MCF 10A (cell line): ENCODE results near the gene ZNF540. TPM values are rescaled to one million over a fixed set of nuclear protein-coding genes. Genes with fewer than 3 reads are reported as not detected.

Source experiments
- BruUV-seq: library from RNA; stranded (reverse); fragments of 400-500 nt; replicated peaks from 2 replicates; lab custom pipeline; 2021; lab: Mats Ljungman, UMichigan
- CTCF ChIA-PET: fragments of 300-600 bp; sonication (Branson Sonifier 250); formaldehyde crosslinking; extraction: SDS; loops from one replicate; lab custom pipeline; 2021; ENCODE audit warnings: antibody characterized with exemption, inconsistent platforms; lab: Yijun Ruan, JAX
- POLR2A ChIA-PET: fragments of 300-600, 350-650 bp; sonication (Branson Sonifier 250); formaldehyde crosslinking; extraction: SDS; loops from one replicate; lab custom pipeline; 2020; ENCODE audit warnings: antibody characterized with exemption, inconsistent platforms; lab: Yijun Ruan, JAX
- DNase-seq: peaks from one replicate; pipeline ENCODE4 v3.0.0-alpha.2; 2018; ENCODE audit not compliant: unreplicated experiment
- H3K27ac Mint-ChIP-seq: one replicate; pipeline ENCODE4 v1.8.0; 2022; ENCODE audit warnings: mild to moderate bottlenecking, low read depth, mixed read lengths; ENCODE audit not compliant: unreplicated experiment
- H3K27me3 Mint-ChIP-seq: one replicate; pipeline ENCODE4 v1.8.0; 2022; ENCODE audit warnings: mixed read lengths; ENCODE audit not compliant: insufficient read depth, unreplicated experiment
- H3K36me3 Mint-ChIP-seq: one replicate; pipeline ENCODE4 v1.8.0; 2022; ENCODE audit warnings: mild to moderate bottlenecking, moderate library complexity, mixed read lengths; ENCODE audit not compliant: insufficient read depth, unreplicated experiment
- H3K4me1 Mint-ChIP-seq: one replicate; pipeline ENCODE4 v1.8.0; 2022; ENCODE audit warnings: mixed read lengths; ENCODE audit not compliant: insufficient read depth, unreplicated experiment
- H3K4me3 Mint-ChIP-seq: one replicate; pipeline ENCODE4 v1.8.0; 2022; ENCODE audit warnings: mild to moderate bottlenecking, moderate library complexity, mixed read lengths; ENCODE audit not compliant: unreplicated experiment
- H3K9me3 Mint-ChIP-seq: one replicate; pipeline ENCODE4 v1.8.0; 2022; ENCODE audit warnings: mixed read lengths; ENCODE audit not compliant: unreplicated experiment
- CTCF ChIP-seq: fragments of 200-600 bp; IDR thresholded peaks from one replicate; pipeline ENCODE4 v1.8.0; 2022; ENCODE audit warnings: antibody characterized with exemption, mild to moderate bottlenecking; ENCODE audit not compliant: unreplicated experiment
- intact Hi-C: fragments of 100-400 bp; cut with micrococcal nuclease; formaldehyde crosslinking; loops from 2 replicates; pipeline ENCODE4 v1.14.1; 2022
- total RNA-seq: library from RNA; stranded (reverse); gene quantifications from 2 replicates; pipeline ENCODE4 v1.2.3, GENCODE V29; 2022

The ZNF540 gene
- total RNA-seq, 1 experiment from 2014 or later: 1.1 TPM

GRCh38 chr19:37593996-37594303 is 726 bp upstream of the ZNF540 start:
- H3K36me3 Mint-ChIP-seq: peaks cover 12% of the 10 kb centered on the region
- intact Hi-C loops: loop anchor here (1.0 to 10.0 kb wide), 2 partner anchors 61 to 379 kb away; partner anchors contain the start of genes ZFP30, ZNF383 and ZNF585B
- H3K4me3 Mint-ChIP-seq: peak overlapping the region; percentile 96
- H3K9me3 Mint-ChIP-seq: peaks cover 21% of the 10 kb centered on the region
- POLR2A ChIA-PET: interaction anchor here (0.8 to 4.8 kb wide), 19 partner anchors 11 to 1105 kb away, joined by 3 to 70 read pairs (median 8); partner anchors contain the start of genes ZFP30, ZNF345, ZNF420 and ZNF527
- no peak for TF ChIP-seq CTCF
- no peaks in the 10 kb centered on the region for H3K27me3 Mint-ChIP-seq
- DNase-seq: no peak
- peaks cover 4% of the 10 kb centered on the region for H3K4me1 Mint-ChIP-seq
- CTCF ChIA-PET: interaction anchor here (0.6 to 1.0 kb wide), 2 partner anchors 18 to 242 kb away, joined by 3 to 6 read pairs; no protein-coding TSS in a partner anchor
- peak overlapping the region; percentile 98 for H3K27ac Mint-ChIP-seq
- TSS peak; percentile 59 for BruUV-seq

- Mint-ChIP-seq H3K4me1 (peaks cover 4% of the 10 kb centered on the region), H3K27me3 (no peaks in the 10 kb centered on the region), H3K9me3 (peaks cover 15% of the 10 kb centered on the region), H3K36me3 (peaks cover 8% of the 10 kb centered on the region), H3K4me3 (peak overlapping the region; percentile 96), H3K27ac (peak overlapping the region; percentile 98)
- CTCF ChIA-PET: interaction anchor here (0.5 to 1.5 kb wide), 5 partner anchors 19 to 740 kb away, joined by 3 to 8 read pairs (median 5); no protein-coding TSS in a partner anchor
- BruUV-seq: TSS peak; percentile 54
- no peak for DNase-seq
- no peak for TF ChIP-seq CTCF
- POLR2A ChIA-PET: interaction anchor here (0.7 to 4.8 kb wide), 29 partner anchors 9 to 1380 kb away, joined by 3 to 70 read pairs (median 5); partner anchors contain the start of genes ZFP30, ZNF146, ZNF345 and ZNF420
- intact Hi-C loops: loop anchor here (1.0 to 10.0 kb wide), 4 partner anchors 60 to 380 kb away; partner anchors contain the start of genes ZFP30, ZNF383, ZNF569 and ZNF573
These were observed 306 bp downstream of the ZNF540 start for GRCh38 chr19:37594982-37595382.

GRCh38 chr19:37635076-37636056 is 40.7 kb downstream of the ZNF540 start:
- intact Hi-C loops: no loop called here
- Mint-ChIP-seq H3K27ac (no peak overlapping the region), H3K9me3 (peaks cover 28% of the 10 kb centered on the region), H3K36me3 (peaks cover 34% of the 10 kb centered on the region), H3K4me3 (no peak overlapping the region), H3K27me3 (no peaks in the 10 kb centered on the region), H3K4me1 (no peaks in the 10 kb centered on the region)
- CTCF ChIA-PET: no interaction called here
- no peak for DNase-seq
- no TSS peak for BruUV-seq
- no peak for TF ChIP-seq CTCF
- POLR2A ChIA-PET: no interaction called here

- POLR2A ChIA-PET: interaction anchor here (0.6 to 3.8 kb wide), 13 partner anchors 9 to 803 kb away, joined by 3 to 70 read pairs (median 4); partner anchors contain the start of genes ZNF345, ZNF527, ZNF540 and ZNF568
- no peak for DNase-seq
These were observed 59.4 kb downstream of the ZNF540 start for GRCh38 chr19:37654118-37654517.

More at GRCh38 chr19:37654118-37654517, 59.4 kb downstream of the ZNF540 start:
- Mint-ChIP-seq H3K27ac (peak overlapping the region; percentile 91), H3K4me1 (peaks cover 9% of the 10 kb centered on the region), H3K36me3 (peaks cover 17% of the 10 kb centered on the region), H3K4me3 (peak overlapping the region; percentile 89), H3K27me3 (no peaks in the 10 kb centered on the region), H3K9me3 (peaks cover 9% of the 10 kb centered on the region)
- intact Hi-C loops: no loop called here
- no peak for TF ChIP-seq CTCF
- BruUV-seq: no TSS peak
- CTCF ChIA-PET: interaction anchor here (0.6 to 1.4 kb wide), 4 partner anchors 10 to 303 kb away, joined by 3 to 8 read pairs (median 4); partner anchors contain the start of genes ZNF540 and ZNF571
